Mucosa of stomach (tissue), 1 donor: Measurements from ENCODE around the gene OCA2.

Experiments
- H3K27me3 ChIP-seq: one replicate; pipeline ENCODE4 v1.7.0; 2013; ENCODE audit warnings: mild to moderate bottlenecking, low read length; ENCODE audit not compliant: control insufficient read depth, insufficient read depth
- H3K36me3 ChIP-seq: one replicate; pipeline ENCODE4 v1.7.0; 2013; ENCODE audit warnings: low read length; ENCODE audit not compliant: control insufficient read depth, insufficient read depth
- H3K4me1 ChIP-seq: one replicate; pipeline ENCODE4 v1.7.0; 2013; ENCODE audit warnings: mild to moderate bottlenecking, low read length; ENCODE audit not compliant: control insufficient read depth, insufficient read depth
- H3K4me3 ChIP-seq: one replicate; pipeline ENCODE4 v1.7.0; 2013; ENCODE audit warnings: low read length
- H3K9ac ChIP-seq: one replicate; pipeline ENCODE4 v1.7.0; 2013; ENCODE audit warnings: mild to moderate bottlenecking, low read length, moderate library complexity
- H3K9me3 ChIP-seq: one replicate; pipeline ENCODE4 v1.7.0; 2013; ENCODE audit warnings: mild to moderate bottlenecking, low read length, moderate library complexity; ENCODE audit not compliant: control insufficient read depth
- donor health status: Pancreatic carcinoma.

The OCA2 gene

DNA sequence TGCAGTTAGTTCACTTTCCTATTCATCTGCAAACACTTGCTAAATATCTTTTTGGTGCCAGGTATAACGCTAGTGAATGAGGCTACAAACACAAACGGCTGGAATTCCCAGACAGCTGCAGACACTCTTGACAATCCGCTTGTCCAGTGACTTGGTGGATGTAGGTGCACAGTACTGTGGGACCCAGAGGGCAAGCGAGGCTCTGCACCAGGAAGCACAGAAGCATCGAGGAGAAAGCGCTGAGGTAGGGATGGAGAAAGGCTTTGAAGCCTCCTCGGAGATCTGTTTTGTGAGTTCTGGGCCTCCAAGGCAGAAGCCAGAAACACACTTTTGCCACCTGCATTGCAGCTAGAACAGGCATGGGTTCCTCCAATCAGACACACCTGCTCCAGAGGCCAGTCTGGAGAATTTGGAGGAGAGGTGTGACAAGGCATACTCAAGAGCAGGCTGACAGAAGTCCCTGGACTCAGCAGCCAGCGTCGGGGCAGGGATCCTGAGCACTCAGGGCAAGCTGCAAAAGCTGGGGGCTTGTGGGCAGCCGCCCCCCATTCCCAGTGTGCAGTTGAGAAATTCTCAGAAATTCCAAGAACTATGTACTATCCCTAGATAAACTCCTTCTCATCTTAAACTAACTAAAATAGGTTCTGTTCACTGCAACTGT, 232.5 kb downstream of the OCA2 start:
- Histone ChIP-seq H3K9me3 (no peaks in the 10 kb centered on the region), H3K27me3 (no peaks in the 10 kb centered on the region), H3K36me3 (no peaks in the 10 kb centered on the region), H3K4me3 (no peak overlapping the region), H3K4me1 (no peaks in the 10 kb centered on the region), H3K9ac (no peak overlapping the region)

DNA sequence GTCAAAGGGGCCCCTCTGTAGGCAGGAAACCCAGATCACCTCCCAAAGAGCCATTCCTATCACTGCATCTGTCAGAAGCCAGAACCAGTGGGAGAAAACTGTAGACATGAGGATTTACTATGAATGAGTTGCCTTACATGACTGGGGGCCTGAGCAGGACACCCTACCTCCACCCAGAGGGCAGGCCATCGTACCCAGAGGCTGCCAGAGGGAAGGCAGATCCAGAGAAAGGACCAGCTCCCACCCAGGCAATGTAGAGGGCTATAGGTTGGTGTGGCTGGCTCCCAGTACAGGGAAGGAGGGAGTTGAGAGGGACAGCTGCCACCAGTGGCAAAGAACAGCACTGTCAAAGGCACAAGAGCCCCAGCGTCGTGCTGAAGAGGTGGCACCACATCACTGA, 233.2 kb downstream of the OCA2 start:
- no peaks in the 10 kb centered on the region for H3K9me3 ChIP-seq
- H3K4me1 ChIP-seq = no peaks in the 10 kb centered on the region
- no peaks in the 10 kb centered on the region for H3K27me3 ChIP-seq
- H3K36me3 ChIP-seq = no peaks in the 10 kb centered on the region
- H3K4me3 ChIP-seq = no peak overlapping the region
- H3K9ac ChIP-seq = no peak overlapping the region

DNA sequence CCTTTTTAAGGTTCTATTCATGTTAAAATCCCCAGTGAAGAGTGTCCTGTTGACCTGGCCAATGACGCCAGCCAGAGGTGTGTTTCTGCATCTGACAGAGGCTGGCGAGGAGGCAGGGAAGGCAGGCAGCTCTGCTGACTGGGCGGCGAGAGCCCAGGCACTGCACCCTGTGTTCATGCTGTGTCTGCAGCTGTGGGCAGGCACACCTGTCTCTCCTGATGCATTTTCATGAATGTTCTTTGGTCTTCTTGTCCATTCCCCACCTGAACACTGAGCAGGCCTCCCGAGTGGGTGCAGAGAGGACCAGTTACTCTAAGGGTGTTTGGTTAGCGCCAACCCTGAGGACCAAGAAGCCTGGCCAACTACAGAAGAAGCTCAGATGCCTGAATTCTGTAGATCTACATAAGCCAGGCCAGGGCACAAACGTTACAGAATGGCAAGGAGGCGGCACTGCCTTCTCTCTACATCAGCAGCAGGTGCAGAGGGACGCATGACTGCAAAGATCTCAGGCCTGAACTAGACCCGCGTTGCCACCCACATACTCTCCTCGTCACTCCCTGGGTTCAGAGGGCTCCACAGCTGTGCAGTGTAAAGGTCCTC, 233.7 kb downstream of the OCA2 start:
- Histone ChIP-seq H3K27me3 (no peaks in the 10 kb centered on the region), H3K4me1 (no peaks in the 10 kb centered on the region), H3K9ac (no peak overlapping the region), H3K36me3 (no peaks in the 10 kb centered on the region), H3K9me3 (no peaks in the 10 kb centered on the region), H3K4me3 (no peak overlapping the region)

DNA sequence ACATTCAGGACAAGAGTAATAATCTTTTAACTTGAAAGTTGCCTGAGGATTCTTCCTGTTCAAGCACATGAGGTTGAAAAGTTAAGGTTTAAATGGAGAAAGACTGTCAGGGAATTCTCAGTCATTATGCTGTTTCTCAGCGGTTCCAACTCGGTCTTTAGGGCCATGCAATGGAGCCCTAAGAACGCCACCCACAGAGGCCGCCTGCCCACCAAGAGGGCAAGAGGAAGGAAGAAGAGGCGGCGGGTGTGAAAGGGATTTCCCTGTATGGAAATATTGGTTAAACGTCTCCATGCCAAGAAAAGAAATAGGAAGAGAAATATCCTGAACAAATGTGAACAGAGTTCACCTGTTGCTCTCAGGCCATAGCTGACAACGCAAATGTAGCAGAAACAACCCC, 234.4 kb downstream of the OCA2 start:
- Histone ChIP-seq H3K9me3 (no peaks in the 10 kb centered on the region), H3K36me3 (no peaks in the 10 kb centered on the region), H3K27me3 (no peaks in the 10 kb centered on the region), H3K4me3 (no peak overlapping the region), H3K9ac (no peak overlapping the region), H3K4me1 (no peaks in the 10 kb centered on the region)

DNA sequence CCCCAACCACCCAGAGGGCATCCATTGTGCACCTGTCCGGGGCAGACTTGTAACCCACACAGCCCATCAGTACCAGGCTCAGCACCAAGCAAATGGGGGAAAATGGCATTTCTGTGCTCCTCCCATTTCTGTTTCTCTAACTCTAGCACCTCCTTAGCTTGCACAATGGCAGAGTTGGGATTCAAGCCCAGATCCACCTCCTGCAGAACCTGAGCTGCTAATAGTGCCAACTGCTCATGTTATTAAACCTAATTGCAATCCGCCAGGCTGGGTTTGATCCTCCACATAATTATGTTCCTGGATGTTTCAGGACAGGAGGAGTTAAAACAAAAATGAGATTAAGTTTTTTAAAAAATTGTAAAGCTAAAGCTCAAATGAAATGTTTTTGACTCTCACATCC, 235.0 kb downstream of the OCA2 start:
- Histone ChIP-seq H3K9me3 (no peaks in the 10 kb centered on the region), H3K4me1 (no peaks in the 10 kb centered on the region), H3K4me3 (no peak overlapping the region), H3K27me3 (no peaks in the 10 kb centered on the region), H3K9ac (no peak overlapping the region), H3K36me3 (no peaks in the 10 kb centered on the region)

DNA sequence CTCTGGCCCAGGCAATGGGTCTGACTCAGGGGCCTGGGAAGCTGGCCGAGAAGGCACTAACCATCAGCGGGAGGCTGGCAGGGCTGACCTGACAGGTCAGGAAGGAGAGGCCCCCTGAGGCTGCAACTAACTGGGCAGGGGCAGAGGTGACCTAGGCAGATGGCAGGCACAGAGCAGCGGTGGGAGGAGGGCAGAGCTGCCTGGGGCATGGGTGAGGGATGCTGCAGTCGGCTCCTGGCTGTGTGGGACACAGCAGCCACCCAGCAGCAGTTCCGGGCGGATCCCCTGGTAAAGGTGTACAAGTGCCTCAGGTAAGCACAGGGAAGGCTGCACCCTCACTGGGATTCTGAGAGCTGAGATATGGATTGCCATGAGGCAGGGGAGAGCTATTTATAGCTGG, 236.1 kb downstream of the OCA2 start:
- no peaks in the 10 kb centered on the region for H3K4me1 ChIP-seq
- no peaks in the 10 kb centered on the region for H3K27me3 ChIP-seq
- H3K4me3 ChIP-seq = no peak overlapping the region
- H3K9ac ChIP-seq = no peak overlapping the region
- H3K36me3 ChIP-seq = no peaks in the 10 kb centered on the region
- no peaks in the 10 kb centered on the region for H3K9me3 ChIP-seq

DNA sequence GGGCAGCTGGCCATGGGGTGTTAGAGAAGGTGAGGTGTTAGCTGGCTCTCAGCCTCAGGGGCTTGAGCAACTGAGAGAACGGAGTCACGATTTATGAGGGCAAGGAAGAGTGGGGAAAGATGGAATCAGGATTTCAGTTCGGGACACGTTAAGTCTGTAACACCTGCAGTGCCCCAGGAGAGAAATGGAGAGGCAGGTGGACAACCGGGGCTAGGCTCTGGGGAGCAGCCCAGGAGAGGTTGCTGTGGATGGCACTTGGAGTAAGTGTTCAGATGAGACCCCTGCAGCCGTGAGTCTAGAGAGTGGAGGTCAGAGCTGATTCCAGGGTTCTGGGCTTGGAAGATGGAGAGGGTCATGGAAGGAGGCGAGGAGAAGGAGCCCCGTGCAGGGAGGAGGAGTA, 237.9 kb downstream of the OCA2 start:
- no peaks in the 10 kb centered on the region for H3K36me3 ChIP-seq
- no peak overlapping the region for H3K4me3 ChIP-seq
- no peaks in the 10 kb centered on the region for H3K9me3 ChIP-seq
- no peaks in the 10 kb centered on the region for H3K27me3 ChIP-seq
- H3K4me1 ChIP-seq = no peaks in the 10 kb centered on the region
- H3K9ac ChIP-seq = no peak overlapping the region

DNA sequence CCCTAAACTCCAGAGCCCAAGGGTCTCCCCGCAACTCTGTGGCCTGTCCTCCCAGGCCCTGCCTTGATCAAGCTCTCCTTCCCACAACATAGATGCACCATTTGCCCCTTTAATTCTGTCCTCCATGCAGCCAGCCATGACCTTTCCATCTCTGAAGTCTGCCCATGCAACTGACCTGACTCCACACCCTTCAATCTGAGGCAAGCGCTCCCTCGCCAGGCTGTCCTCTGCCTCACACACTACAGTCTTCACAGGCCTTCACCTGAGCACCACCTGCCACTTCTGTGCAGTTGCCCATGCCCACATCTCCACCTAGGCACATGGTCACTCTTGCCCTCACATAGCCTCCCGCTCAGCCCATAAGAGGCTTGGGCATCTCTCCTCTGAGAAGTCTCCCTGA, 244.0 kb downstream of the OCA2 start:
- no peaks in the 10 kb centered on the region for H3K9me3 ChIP-seq
- H3K27me3 ChIP-seq = no peaks in the 10 kb centered on the region
- no peak overlapping the region for H3K9ac ChIP-seq
- no peaks in the 10 kb centered on the region for H3K4me1 ChIP-seq
- H3K36me3 ChIP-seq = no peaks in the 10 kb centered on the region
- no peak overlapping the region for H3K4me3 ChIP-seq

DNA sequence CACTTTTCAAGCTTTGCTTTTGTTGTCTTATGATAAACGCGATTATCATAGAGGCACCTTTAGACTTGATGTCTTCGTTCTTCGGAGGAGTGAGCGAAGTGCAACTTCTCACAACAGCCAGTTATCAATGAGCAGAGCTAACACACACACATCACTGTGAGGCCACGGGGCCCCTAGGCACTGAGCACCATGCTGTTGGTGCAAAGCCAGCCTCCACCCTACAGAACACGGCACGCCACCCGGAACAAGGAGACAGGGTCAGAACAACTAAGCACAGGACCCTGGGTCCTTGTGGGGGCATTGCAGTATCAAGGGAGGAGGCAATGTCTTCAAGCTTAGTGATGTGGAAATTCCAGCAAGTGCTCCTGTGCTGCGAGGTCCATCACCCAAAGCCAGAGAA, 244.5 kb downstream of the OCA2 start:
- Histone ChIP-seq H3K4me1 (no peaks in the 10 kb centered on the region), H3K4me3 (no peak overlapping the region), H3K27me3 (no peaks in the 10 kb centered on the region), H3K9ac (no peak overlapping the region), H3K36me3 (no peaks in the 10 kb centered on the region), H3K9me3 (no peaks in the 10 kb centered on the region)

DNA sequence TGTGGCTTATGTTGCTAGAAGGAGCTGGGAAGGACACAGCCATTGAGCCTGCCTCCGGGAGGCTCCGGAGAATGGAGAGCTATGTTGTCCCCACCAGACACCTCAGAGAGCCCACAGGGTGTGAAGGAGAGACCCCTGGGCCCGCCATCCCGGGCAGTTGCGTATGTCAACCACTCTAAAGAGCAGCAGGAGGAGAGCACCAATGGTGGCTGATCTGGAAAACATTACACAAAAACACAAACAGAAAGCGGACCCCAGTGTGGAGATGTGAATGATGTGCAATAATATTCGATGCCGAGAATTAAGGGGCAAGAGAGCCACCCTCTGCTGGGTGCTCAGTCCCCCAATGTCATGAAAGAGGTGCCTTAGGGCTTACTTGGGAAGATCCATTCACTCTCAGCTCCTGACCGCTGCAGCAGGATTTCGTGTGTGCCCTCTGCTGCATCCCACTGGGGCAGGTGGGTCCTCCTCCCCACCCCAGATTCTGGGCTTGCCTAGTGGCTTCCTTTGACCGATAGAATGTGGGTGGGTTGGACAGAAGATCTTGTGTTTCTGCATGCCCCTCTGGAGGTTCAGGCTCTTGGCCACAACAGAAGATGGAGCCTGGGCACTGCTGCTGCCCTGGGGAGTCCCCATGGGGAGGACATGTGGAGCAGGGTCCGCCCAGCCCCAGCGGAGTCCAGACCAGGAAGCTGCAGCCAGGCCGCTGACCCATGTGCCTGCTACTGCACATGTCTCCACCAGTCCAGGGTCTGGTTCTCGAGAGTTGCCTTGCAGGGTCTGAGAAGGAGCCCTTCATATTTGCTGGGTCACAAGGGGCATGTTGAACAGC, 245.3 kb downstream of the OCA2 start:
- Histone ChIP-seq H3K4me3 (no peak overlapping the region), H3K9ac (no peak overlapping the region), H3K9me3 (no peaks in the 10 kb centered on the region), H3K27me3 (no peaks in the 10 kb centered on the region), H3K36me3 (no peaks in the 10 kb centered on the region), H3K4me1 (no peaks in the 10 kb centered on the region)

DNA sequence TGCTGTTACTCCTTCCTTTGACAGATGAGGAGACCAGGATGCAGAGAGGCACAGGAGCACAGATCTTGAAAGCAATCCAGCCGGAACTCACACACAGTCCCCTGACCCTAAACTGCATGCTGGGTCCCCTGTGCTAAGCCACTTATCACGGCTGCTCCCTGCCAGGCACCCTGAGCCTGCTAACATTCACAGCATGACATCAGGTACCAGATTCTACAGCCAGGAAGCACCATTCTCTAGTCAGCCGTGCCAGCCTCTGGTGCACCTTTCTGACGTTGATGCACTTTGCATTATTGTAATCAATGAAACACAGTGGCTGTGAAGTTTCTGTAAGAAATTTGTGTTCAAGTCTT, 247.3 kb downstream of the OCA2 start:
- Histone ChIP-seq H3K36me3 (no peaks in the 10 kb centered on the region), H3K4me3 (no peak overlapping the region), H3K4me1 (no peaks in the 10 kb centered on the region), H3K27me3 (no peaks in the 10 kb centered on the region), H3K9me3 (no peaks in the 10 kb centered on the region), H3K9ac (no peak overlapping the region)

DNA sequence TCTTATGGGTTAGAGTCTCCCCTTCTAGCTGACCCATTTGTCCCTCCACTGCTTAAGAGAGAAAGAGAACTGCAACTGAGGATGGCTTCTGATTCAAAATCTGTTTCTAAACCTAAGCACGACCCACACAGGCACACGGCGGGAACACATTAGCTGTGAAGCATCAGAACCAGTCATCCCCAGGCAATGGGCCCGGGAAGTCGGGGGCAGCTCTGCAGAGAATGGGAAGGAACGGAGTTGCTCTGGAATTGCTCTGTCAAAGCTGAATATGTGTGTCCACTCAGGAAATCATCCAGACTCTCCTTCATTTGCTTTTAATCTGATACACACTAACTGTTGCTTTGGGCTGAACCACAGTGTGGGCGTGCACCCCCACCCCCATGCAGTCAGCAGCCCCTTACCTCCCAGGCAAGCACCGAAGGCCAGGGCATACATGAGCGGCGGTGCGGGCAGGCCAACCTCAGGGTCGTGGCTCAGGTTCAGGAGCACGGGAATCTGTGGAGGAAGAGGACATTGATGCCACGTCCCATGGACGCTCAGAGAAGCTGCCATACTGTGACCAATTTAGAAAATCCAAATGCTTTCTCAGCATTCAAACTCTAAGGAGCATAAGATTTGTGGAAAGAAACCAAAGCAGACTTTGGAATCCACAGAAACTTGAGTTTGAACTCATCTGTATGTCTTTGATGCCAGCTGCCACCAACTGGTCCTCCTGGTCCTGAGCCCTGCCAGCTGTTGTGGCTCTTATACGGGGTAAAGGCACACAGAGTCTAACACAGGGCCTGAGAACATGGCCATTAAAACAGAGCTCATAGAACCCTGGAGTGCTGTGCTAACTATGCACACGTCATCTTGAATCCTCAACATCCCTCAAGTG, 247.9 kb downstream of the OCA2 start:
- no peak overlapping the region for H3K9ac ChIP-seq
- H3K27me3 ChIP-seq = no peaks in the 10 kb centered on the region
- H3K9me3 ChIP-seq = no peaks in the 10 kb centered on the region
- H3K4me3 ChIP-seq = no peak overlapping the region
- no peaks in the 10 kb centered on the region for H3K36me3 ChIP-seq
- no peaks in the 10 kb centered on the region for H3K4me1 ChIP-seq
